C1 segment of cervical spinal cord (tissue), 14 donors: ENCODE results near the gene ESYT1.

Experiments used
- DNase-seq, 14 donors: peaks; one replicate each; lab custom pipeline; 2025; lab: John Stamatoyannopoulos, UW

Gene ESYT1, protein sequence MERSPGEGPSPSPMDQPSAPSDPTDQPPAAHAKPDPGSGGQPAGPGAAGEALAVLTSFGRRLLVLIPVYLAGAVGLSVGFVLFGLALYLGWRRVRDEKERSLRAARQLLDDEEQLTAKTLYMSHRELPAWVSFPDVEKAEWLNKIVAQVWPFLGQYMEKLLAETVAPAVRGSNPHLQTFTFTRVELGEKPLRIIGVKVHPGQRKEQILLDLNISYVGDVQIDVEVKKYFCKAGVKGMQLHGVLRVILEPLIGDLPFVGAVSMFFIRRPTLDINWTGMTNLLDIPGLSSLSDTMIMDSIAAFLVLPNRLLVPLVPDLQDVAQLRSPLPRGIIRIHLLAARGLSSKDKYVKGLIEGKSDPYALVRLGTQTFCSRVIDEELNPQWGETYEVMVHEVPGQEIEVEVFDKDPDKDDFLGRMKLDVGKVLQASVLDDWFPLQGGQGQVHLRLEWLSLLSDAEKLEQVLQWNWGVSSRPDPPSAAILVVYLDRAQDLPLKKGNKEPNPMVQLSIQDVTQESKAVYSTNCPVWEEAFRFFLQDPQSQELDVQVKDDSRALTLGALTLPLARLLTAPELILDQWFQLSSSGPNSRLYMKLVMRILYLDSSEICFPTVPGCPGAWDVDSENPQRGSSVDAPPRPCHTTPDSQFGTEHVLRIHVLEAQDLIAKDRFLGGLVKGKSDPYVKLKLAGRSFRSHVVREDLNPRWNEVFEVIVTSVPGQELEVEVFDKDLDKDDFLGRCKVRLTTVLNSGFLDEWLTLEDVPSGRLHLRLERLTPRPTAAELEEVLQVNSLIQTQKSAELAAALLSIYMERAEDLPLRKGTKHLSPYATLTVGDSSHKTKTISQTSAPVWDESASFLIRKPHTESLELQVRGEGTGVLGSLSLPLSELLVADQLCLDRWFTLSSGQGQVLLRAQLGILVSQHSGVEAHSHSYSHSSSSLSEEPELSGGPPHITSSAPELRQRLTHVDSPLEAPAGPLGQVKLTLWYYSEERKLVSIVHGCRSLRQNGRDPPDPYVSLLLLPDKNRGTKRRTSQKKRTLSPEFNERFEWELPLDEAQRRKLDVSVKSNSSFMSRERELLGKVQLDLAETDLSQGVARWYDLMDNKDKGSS

GRCh38 chr12:56127888-56128669 is at the start of gene ESYT1:
ESYT1 (plus strand) TSS chr12:56128267; CDS start chr12:56128320, 53 bp downstream.
- DNase-seq: peak; percentile 51 to 100 (median 94)

GRCh38 chr12:56078427-56078826 is 49.6 kb upstream of the ESYT1 start:
- no peak for DNase-seq

GRCh38 chr12:56078931-56079722 is 48.9 kb upstream of the ESYT1 start:
- peak in 12 of 14 donors; percentile 21 to 88 (median 75) for DNase-seq

- DNase-seq: peak in 12 of 14 donors; percentile 15 to 84 (median 66)
Observed at GRCh38 chr12:56079723-56080555, 48.1 kb upstream of the ESYT1 start, which contains the start of gene ERBB3. ERBB3 (plus strand) TSS chr12:56080165; CDS start chr12:56080301, 136 bp downstream.

DNA sequence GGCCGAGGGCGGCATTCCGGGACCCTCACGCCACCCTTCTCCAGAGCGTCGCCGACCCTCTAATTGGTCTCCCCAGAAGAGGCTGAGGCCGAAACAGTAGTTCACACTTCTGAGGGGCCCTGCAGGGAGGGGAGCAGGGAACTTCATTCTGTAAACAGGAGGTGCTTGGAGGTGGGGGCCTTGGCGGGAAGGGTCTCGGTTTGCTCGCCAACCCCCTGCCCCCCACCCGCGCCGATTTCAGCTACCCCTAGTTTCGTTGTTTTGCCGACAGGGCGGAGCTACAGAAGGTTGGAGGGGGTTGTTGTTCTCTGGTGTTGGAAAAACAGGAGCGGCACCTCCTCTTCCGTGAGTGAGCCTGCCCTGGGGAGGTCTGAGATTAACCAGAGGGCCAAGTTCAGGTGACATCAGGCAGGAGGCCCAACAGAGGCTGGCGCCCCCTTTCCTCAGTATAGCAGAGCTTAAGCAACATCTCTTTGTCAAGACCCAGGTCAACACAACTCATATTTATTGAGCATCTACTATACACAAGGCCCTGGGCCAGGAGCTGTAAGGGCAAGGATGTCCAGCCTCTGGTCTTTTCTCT is 47.4 kb upstream of the ESYT1 start:
- DNase-seq: peak in 4 of 14 donors; percentile 23 to 32 (median 28)

GRCh38 chr12:56081393-56082347 is 46.4 kb upstream of the ESYT1 start:
- peak in 9 of 14 donors; percentile 19 to 70 (median 49) for DNase-seq

DNA sequence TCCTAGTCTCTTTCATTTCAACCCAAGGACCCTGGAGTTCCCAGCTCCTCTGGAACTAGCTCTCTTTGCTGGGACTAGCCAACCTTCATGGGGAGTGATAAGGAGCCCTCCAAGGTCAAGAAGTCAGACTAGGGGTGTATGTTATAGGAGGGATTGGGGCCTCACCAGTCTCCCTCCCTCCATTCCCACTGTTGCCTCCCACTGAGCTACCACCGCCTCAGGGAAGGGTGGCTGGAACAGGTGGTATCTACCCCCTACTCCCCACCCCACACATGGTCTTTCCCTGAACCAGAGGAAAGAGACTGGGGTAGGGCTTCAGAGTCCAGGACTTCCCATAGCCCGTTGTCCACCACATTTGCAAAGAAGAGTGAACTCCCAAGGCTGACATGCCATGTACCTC is 45.7 kb upstream of the ESYT1 start:
- peak in 6 of 14 donors; percentile 39 to 67 (median 55) for DNase-seq

- DNase-seq: peak in 13 of 14 donors; percentile 16 to 86 (median 71)
Observed at GRCh38 chr12:56082967-56083366, 45.1 kb upstream of the ESYT1 start.

DNA sequence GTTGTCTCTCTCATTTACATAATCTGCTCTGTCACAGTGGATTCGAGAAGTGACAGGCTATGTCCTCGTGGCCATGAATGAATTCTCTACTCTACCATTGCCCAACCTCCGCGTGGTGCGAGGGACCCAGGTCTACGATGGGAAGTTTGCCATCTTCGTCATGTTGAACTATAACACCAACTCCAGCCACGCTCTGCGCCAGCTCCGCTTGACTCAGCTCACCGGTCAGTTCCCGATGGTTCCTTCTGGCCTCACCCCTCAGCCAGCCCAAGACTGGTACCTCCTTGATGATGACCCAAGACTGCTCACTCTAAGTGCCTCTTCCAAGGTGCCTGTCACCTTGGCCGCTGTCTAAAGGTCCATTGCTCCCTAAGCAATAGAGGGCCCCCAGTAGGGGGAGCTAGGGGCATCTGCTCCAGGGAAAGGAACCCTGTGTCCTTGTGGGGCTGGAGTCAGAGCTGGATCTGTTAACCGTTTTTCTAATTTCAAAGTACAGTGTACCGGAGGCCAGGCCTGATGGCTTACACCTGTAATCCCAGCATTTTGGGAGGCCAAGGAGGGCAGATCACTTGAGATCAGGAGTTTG is 43.0 kb upstream of the ESYT1 start:
- DNase-seq: peak in 2 of 14 donors; percentile 5 to 11

GRCh38 chr12:56086096-56086495 is 42.0 kb upstream of the ESYT1 start:
- DNase-seq: no peak

DNA sequence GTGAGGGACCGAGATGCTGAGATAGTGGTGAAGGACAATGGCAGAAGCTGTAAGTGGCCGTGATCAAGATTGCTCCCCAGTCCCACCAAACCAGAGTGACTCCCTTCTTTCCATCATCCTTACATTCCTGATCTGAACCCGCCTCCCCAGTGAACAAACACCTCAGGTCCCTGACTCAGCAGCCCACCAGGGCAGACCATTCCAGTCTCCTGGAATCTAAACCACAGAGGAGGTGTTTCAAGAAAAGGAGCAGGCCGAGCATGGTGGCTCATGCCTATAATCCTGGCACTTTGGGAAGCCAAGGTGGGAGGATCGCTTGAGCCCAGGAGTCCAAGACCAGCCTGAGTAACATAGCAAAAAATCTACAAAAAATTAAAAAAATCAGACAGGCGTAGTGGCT is 41.5 kb upstream of the ESYT1 start:
- no peak for DNase-seq

- peak in 2 of 14 donors; percentile 1 to 5 for DNase-seq
Observed at GRCh38 chr12:56087220-56087619, 40.8 kb upstream of the ESYT1 start.

GRCh38 chr12:56097738-56098137 is 30.3 kb upstream of the ESYT1 start:
- no peak for DNase-seq

DNA sequence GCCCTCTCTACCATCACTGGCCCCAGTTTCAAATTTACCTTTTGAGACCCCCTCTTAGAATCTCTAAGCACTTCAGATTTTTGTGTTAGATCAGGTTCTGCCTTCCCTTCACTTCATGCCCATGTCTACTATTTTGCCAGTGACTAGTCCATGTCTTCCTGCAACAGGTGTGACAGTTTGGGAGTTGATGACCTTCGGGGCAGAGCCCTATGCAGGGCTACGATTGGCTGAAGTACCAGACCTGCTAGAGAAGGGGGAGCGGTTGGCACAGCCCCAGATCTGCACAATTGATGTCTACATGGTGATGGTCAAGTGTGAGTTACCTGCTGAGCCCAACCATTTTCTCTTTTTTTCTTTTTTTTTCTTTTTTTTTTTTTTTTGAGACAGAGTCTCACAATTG is 29.5 kb upstream of the ESYT1 start:
- no peak for DNase-seq

DNA sequence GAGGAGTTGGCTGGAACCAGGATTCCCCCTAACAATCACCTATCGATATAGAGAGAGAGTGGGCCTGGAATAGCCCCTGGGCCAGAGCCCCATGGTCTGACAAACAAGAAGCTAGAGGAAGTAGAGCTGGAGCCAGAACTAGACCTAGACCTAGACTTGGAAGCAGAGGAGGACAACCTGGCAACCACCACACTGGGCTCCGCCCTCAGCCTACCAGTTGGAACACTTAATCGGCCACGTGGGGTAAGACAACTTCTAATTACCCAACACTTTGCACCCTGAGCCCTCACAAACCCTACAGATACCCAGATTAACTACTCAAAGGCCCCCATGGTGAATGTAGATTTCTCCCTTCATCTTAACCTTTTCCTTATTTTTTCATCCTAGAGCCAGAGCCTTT is 28.3 kb upstream of the ESYT1 start:
- DNase-seq: no peak

GRCh38 chr12:56101045-56101444 is 27.0 kb upstream of the ESYT1 start:
- DNase-seq: no peak

DNA sequence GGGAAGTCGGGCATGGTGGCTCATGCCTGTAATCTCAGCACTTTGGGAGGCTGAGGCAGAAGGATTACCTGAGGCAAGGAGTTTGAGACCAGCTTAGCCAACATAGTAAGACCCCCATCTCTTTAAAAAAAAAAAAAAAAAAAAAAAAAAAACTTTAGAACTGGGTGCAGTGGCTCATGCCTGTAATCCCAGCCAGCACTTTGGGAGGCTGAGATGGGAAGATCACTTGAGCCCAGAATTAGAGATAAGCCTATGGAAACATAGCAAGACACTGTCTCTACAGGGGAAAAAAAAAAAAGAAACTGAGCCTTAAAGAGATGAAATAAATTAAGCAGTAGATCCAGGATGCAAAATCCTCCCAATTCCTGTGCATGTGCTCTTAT is 25.4 kb upstream of the ESYT1 start:
- DNase-seq: no peak
